SK-N-SH (cell line): ENCODE results near the gene HPS5. TPM values are rescaled to one million over a fixed set of nuclear protein-coding genes. Genes with fewer than 3 reads are reported as not detected.

Experiments
- CTCF ChIA-PET: fragments of 300-600, 350-600 bp; formaldehyde crosslinking; extraction: SDS; loops from one replicate; lab custom pipeline; 2021; lab: Yijun Ruan, JAX
- POLR2A ChIA-PET: fragments of 350-600 bp; sonication (Branson Sonifier 250); formaldehyde crosslinking; extraction: SDS; loops from one replicate; lab custom pipeline; 2020; ENCODE audit warnings: antibody characterized with exemption, inconsistent platforms; lab: Yijun Ruan, JAX
- DNase-seq: peaks from one replicate; pipeline ENCODE4 v3.0.0; 2012
- H2AFZ ChIP-seq: fragments of 200-600 bp; sonication (generic); 2 replicates; pipeline ENCODE4 v1.8.1; 2016; ENCODE audit warnings: antibody characterized with exemption, mild to moderate bottlenecking, low read depth
- H3F3A ChIP-seq: fragments of 200-600 bp; sonication (generic); replicated peaks from 2 replicates; pipeline ENCODE3; 2016; ENCODE audit warnings: antibody characterized with exemption, mild to moderate bottlenecking; ENCODE audit not compliant: insufficient read depth
- H3K27ac ChIP-seq, 2 experiments: fragments of 200-500 bp in 1 of 2; fragments of 200-600 bp in 1 of 2; sonication (Bioruptor generic) in 1 of 2; sonication (generic), shearing (Covaris generic) in 1 of 2; 2 replicates each; pipeline versions ENCODE4 v1.5.1 to v1.6.1; 2014 to 2016; ENCODE audit warnings: low read depth in 2 of 2, inconsistent platforms in 1 of 2, low read length in 1 of 2, mild to moderate bottlenecking in 1 of 2, mixed read lengths in 1 of 2
- H3K27me3 ChIP-seq: fragments of 200-600 bp; sonication (generic), shearing (Covaris generic); 2 replicates; pipeline ENCODE4 v1.6.1; 2016; ENCODE audit warnings: mixed run types; ENCODE audit not compliant: insufficient read depth
- H3K36me3 ChIP-seq, 2 experiments: fragments of 200-500 bp in 1 of 2; fragments of 200-600 bp in 1 of 2; sonication (Bioruptor generic) in 1 of 2; sonication (generic) in 1 of 2; replicated peaks in 1 of 2; 2 replicates each; pipeline versions ENCODE3 to v1.5.1; 2014 to 2016; ENCODE audit warnings: low read length in 1 of 2, mild to moderate bottlenecking in 1 of 2; ENCODE audit not compliant: insufficient read depth in 2 of 2, control insufficient read depth in 1 of 2
- H3K4me1 ChIP-seq, 2 experiments: fragments of 200-500 bp in 1 of 2; fragments of 200-600 bp in 1 of 2; sonication (Bioruptor generic) in 1 of 2; sonication (generic), shearing (Covaris generic) in 1 of 2; 2 replicates each; pipeline versions ENCODE4 v1.5.1 to v1.6.1; 2014 to 2016; ENCODE audit warnings: low read depth in 1 of 2, low read length in 1 of 2, mixed run types in 1 of 2; ENCODE audit not compliant: insufficient read depth in 2 of 2, control insufficient read depth in 1 of 2
- H3K4me2 ChIP-seq: fragments of 200-600 bp; sonication (generic), shearing (Covaris generic); 2 replicates; pipeline ENCODE4 v1.6.1; 2017; ENCODE audit warnings: mixed run types
- H3K4me3 ChIP-seq, 2 experiments: fragments of 200-500 bp in 1 of 2; fragments of 200-600 bp in 1 of 2; sonication (Bioruptor generic) in 1 of 2; sonication (generic), shearing (Covaris generic) in 1 of 2; 2 replicates each; pipeline versions ENCODE4 v1.5.1 to v1.8.1; 2014 to 2016; ENCODE audit warnings: low read depth in 2 of 2, inconsistent platforms in 1 of 2, low read length in 1 of 2, mild to moderate bottlenecking in 1 of 2, mixed read lengths in 1 of 2, moderate library complexity in 1 of 2
- H3K79me2 ChIP-seq: fragments of 200-600 bp; sonication (generic); 2 replicates; pipeline ENCODE4 v1.8.1; 2017; ENCODE audit warnings: mild to moderate bottlenecking; ENCODE audit not compliant: insufficient read depth
- H3K9ac ChIP-seq: fragments of 200-600 bp; sonication (generic); 2 replicates; pipeline ENCODE4 v1.6.1; 2017; ENCODE audit warnings: mixed run types
- H3K9me2 ChIP-seq: fragments of 200-600 bp; sonication (generic); 2 replicates; pipeline ENCODE4 v1.6.1; 2017; ENCODE audit warnings: mixed run types
- H3K9me3 ChIP-seq: fragments of 200-600 bp; sonication (generic); 2 replicates; pipeline ENCODE4 v1.6.1; 2017; ENCODE audit warnings: mixed run types, mild to moderate bottlenecking, moderate library complexity
- H4K20me1 ChIP-seq: fragments of 200-600 bp; sonication (generic); 2 replicates; pipeline ENCODE4 v1.6.1; 2017; ENCODE audit warnings: mild to moderate bottlenecking, mixed run types; ENCODE audit not compliant: insufficient read depth
- ELF1 ChIP-seq: IDR thresholded peaks from 2 replicates; pipeline ENCODE4 v1.4.0; 2012
- FOXJ3 ChIP-seq: sonication (generic); formaldehyde crosslinking; IDR thresholded peaks from 2 replicates; pipeline ENCODE4 v1.5.1; 2020; ENCODE audit warnings: mild to moderate bottlenecking, missing genetic modification reagents
- GABPA ChIP-seq: IDR thresholded peaks from 2 replicates; pipeline ENCODE4 v1.4.0; 2012; ENCODE audit warnings: low read depth, mild to moderate bottlenecking
- GATA2 ChIP-seq: sonication (generic); formaldehyde crosslinking; IDR thresholded peaks from 2 replicates; pipeline ENCODE4 v1.5.0; 2020; ENCODE audit warnings: mild to moderate bottlenecking, missing genetic modification reagents
- JUND ChIP-seq: IDR thresholded peaks from 2 replicates; pipeline ENCODE4 v1.4.0; 2012
- MAX ChIP-seq: IDR thresholded peaks from 2 replicates; pipeline ENCODE4 v1.4.0; 2012; ENCODE audit warnings: low read depth
- MEF2A ChIP-seq: IDR thresholded peaks from 2 replicates; pipeline ENCODE4 v1.4.0; 2012; ENCODE audit warnings: low read depth, borderline replicate concordance
- MXI1 ChIP-seq: IDR thresholded peaks from 2 replicates; pipeline ENCODE4 v1.6.1; 2012; ENCODE audit warnings: mild to moderate bottlenecking, low read depth, low read length, improper control_type of control experiment
- RAD21 ChIP-seq: IDR thresholded peaks from 2 replicates; pipeline ENCODE4 v1.6.1; 2012; ENCODE audit warnings: mild to moderate bottlenecking, low read length
- RXRA ChIP-seq: IDR thresholded peaks from 2 replicates; pipeline ENCODE4 v1.4.0; 2012; ENCODE audit warnings: low read depth, mild to moderate bottlenecking, borderline replicate concordance
- TCF12 ChIP-seq: IDR thresholded peaks from 2 replicates; pipeline ENCODE4 v1.4.0; 2012
- YY1 ChIP-seq: IDR thresholded peaks from 2 replicates; pipeline ENCODE4 v1.4.0; 2012; ENCODE audit warnings: low read depth, mild to moderate bottlenecking
- WGBS: methylation state at CpG from one replicate; pipeline ENCODE4 v1.1.6; 2017; ENCODE audit warnings: low lambda C conversion rate; 5-methylcytosine and 5-hydroxymethylcytosine counted together
- polyA plus RNA-seq, 3 experiments: library from polyadenylated mRNA; depleted of rRNA; stranded (reverse); fragments of >200 nt; gene quantifications; 2 replicates each; pipeline ENCODE4 v1.2.3, GENCODE V29; 2012
- TF ChIP-seq, protein P1 (sequence below): fragments of 200-600 bp; sonication (generic); IDR thresholded peaks from 2 replicates; pipeline ENCODE4 v1.6.1; 2017; ENCODE audit warnings: antibody characterized with exemption, mild to moderate bottlenecking, moderate library complexity
- TF ChIP-seq, protein P2 (sequence below): IDR thresholded peaks from 2 replicates; pipeline ENCODE4 v1.4.0; 2012; ENCODE audit warnings: low read depth, borderline replicate concordance
- TF ChIP-seq, protein P3 (sequence below): fragments of 150-350 bp; IDR thresholded peaks from 2 replicates; pipeline ENCODE4 v1.6.1; 2017; ENCODE audit warnings: antibody characterized with exemption, low read length, low read depth, borderline replicate concordance

HPS5 gene
- polyA plus RNA-seq, 1 of the 3 experiments (the other 2 are of a cell fraction), result 8.2 TPM

DNA sequence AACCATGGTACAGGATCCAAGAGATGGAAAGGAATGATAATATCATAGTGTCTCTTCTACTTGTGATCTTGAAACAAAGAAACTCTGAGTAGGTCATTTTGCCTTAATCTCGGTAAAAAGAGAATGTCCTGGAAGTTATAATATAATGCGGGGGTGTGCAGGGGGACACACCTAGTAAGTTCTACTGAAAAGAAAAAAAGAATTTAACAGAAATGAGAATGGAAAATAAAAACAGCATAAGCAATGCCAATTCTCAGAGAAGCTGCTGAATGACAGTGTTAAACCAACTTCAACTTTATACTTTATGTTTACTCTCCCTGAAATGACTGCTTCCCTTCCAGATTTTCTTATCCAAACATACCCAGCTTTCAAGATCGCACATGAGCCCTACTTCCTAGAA lies 2.0 kb downstream of the HPS5 start:
- DNase-seq, result no peak
- Histone ChIP-seq H3K27ac (no peak overlapping the region), H4K20me1 (peaks cover 1% of the 10 kb centered on the region; the same call in 1 of the 2 replicates), H3K9ac (no peak overlapping the region; the same call in 1 of the 2 replicates), H3K4me3 (peak overlapping the region in 1 of 2 experiments; percentile 92; a peak in 1 of 4 replicates), H3K36me3 (peaks cover 2 to 6% of the 10 kb centered on the region in 2 experiments), H3K4me1 (peaks cover 5 to 19% of the 10 kb centered on the region in 2 experiments; a peak in 3 of 4 replicates), H3K79me2 (peaks cover 91% of the 10 kb centered on the region), H3K9me3 (no peaks in the 10 kb centered on the region), H3K9me2 (no peaks in the 10 kb centered on the region), H3K4me2 (peak overlapping the region; percentile 86), H3K27me3 (no peaks in the 10 kb centered on the region), H2AFZ (no peak overlapping the region), H3F3A (peaks cover 8% of the 10 kb centered on the region)
- ChIA-PET CTCF (interaction anchor here (1.2 kb wide), 1 partner anchor 76 kb away, joined by 3 read pairs; no protein-coding TSS in a partner anchor), POLR2A (interaction anchor here (2.4 kb wide), 1 partner anchor 64 kb away, joined by 8 read pairs; no protein-coding TSS in a partner anchor)
- WGBS, result 91% methylated on average over 3 of the region's 3 CpGs
- TF ChIP-seq MEF2A (no peak), RXRA (no peak), ELF1 (no peak), JUND (no peak), FOXJ3 (CRISPR knock-in tag) (no peak), GABPA (no peak), GATA2 (CRISPR knock-in tag) (no peak), MXI1 (no peak), TCF12 (no peak), MAX (no peak), RAD21 (no peak), YY1 (no peak)
- TF ChIP-seq, protein P1, sequence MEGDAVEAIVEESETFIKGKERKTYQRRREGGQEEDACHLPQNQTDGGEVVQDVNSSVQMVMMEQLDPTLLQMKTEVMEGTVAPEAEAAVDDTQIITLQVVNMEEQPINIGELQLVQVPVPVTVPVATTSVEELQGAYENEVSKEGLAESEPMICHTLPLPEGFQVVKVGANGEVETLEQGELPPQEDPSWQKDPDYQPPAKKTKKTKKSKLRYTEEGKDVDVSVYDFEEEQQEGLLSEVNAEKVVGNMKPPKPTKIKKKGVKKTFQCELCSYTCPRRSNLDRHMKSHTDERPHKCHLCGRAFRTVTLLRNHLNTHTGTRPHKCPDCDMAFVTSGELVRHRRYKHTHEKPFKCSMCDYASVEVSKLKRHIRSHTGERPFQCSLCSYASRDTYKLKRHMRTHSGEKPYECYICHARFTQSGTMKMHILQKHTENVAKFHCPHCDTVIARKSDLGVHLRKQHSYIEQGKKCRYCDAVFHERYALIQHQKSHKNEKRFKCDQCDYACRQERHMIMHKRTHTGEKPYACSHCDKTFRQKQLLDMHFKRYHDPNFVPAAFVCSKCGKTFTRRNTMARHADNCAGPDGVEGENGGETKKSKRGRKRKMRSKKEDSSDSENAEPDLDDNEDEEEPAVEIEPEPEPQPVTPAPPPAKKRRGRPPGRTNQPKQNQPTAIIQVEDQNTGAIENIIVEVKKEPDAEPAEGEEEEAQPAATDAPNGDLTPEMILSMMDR, result no peak
- TF ChIP-seq, protein P2, sequence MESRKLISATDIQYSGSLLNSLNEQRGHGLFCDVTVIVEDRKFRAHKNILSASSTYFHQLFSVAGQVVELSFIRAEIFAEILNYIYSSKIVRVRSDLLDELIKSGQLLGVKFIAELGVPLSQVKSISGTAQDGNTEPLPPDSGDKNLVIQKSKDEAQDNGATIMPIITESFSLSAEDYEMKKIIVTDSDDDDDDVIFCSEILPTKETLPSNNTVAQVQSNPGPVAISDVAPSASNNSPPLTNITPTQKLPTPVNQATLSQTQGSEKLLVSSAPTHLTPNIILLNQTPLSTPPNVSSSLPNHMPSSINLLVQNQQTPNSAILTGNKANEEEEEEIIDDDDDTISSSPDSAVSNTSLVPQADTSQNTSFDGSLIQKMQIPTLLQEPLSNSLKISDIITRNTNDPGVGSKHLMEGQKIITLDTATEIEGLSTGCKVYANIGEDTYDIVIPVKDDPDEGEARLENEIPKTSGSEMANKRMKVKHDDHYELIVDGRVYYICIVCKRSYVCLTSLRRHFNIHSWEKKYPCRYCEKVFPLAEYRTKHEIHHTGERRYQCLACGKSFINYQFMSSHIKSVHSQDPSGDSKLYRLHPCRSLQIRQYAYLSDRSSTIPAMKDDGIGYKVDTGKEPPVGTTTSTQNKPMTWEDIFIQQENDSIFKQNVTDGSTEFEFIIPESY, result no peak
- TF ChIP-seq, protein P3, sequence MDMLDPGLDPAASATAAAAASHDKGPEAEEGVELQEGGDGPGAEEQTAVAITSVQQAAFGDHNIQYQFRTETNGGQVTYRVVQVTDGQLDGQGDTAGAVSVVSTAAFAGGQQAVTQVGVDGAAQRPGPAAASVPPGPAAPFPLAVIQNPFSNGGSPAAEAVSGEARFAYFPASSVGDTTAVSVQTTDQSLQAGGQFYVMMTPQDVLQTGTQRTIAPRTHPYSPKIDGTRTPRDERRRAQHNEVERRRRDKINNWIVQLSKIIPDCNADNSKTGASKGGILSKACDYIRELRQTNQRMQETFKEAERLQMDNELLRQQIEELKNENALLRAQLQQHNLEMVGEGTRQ, result no peak
